ENCODE measurements around the gene PFDN4.

PFDN4 gene, protein sequence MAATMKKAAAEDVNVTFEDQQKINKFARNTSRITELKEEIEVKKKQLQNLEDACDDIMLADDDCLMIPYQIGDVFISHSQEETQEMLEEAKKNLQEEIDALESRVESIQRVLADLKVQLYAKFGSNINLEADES

GRCh38 chr20:54207743-54208547 lies at the start of gene PFDN4:
Gene PFDN4, plus strand, starts transcription at chr20:54208087. Its CDS starts 14 bp downstream, at chr20:54208101.
- peak; percentile 96 for DNase-seq

GRCh38 chr20:54158226-54158625 lies 49.7 kb upstream of the PFDN4 start:
- no peak for DNase-seq

- DNase-seq = no peak
These were observed 49.0 kb upstream of the PFDN4 start for GRCh38 chr20:54158856-54159418.

DNA sequence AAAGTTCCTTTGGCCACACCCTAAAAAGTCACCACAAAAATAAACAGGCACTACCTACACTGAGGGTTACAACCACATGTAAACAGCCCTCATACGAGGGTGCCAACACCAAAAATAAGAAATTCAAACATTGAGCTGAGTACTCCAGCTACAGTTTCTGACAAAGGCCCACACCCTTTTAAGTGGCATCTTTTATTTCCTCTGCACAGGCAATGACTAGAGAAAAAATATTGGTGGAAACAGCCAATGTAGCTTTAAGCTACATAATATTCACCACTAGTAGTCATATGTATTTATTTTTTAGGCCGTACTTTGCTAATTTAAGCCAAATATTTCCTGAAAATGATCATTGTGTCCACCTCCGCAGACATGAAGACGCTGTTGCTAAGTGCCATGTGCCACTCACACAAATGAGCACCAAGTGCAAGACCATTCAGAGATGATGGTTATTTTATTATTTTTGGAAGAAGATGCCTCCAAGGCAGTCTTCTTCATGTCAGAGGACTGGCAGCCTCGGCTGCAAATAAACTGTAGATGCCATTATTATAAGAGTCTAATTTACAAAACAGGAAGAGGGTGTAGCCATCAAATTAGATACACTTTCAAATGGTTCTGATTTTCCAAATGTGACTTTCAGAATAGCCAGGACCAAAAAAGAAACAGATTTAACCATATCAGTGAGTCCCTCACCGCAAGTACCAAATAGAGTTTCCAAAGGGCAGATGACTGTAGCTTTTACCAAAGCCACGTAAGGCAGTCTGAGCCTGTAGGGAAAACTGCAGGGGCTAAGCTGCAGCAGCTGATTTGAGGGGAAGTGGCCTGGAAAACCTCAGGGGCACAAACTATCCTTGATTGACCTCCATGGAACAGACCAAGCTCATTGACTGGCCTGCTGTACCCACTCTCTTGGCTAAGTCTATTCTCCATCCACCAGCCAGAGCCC lies 47.6 kb upstream of the PFDN4 start:
- no peak for DNase-seq

- no peak for DNase-seq
These were observed 46.7 kb upstream of the PFDN4 start for GRCh38 chr20:54161008-54161820.

- no peak for DNase-seq
These were observed 46.1 kb upstream of the PFDN4 start for GRCh38 chr20:54161821-54162149.

DNA sequence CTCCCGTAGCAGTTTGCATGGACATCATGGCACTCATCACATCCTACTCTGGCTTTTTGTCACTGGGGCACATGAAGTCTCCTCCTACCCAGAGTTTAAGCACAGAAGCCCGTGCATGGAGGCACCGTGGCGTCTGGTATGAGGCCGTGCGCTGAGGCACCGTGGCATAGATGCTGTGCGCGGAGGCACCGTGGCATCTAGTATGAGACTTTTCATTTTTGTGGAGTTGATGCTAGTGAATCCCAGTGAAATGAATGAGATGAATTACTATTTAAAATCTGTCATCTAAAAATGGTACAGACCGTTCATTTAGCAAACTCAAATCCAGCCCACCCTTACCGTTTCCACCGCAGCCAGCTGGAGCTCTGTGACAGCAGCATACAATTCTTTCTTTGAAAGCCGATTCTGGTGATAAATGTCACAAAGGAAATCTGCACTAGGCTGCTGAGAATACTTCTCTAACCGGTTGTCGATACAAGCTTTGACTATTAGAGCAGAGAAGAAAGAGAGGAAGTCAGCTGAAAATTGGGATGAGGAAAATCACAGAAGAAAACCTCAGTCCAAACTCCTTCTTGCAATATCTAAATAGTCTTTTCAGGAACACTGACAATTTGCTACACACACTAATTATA lies 45.4 kb upstream of the PFDN4 start:
- DNase-seq = no peak

DNA sequence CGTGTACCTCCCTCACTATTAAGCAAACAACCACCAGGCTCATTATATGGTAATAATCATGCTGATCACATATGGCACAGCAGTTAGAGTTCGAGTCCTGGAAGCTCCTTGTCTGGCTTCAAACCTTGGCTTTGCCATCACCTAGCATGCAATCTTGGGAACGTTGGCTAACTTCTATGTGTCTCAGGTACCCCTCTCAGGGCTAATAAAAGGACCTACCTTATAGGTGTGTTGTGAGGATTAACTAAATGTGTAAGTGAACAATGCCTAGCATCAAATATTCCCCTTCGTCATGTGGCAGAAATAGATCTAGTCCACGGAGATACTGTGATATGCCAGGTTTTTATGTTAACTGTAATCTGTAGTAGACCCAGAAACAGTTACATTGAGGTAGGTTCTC lies 44.5 kb upstream of the PFDN4 start:
- DNase-seq = no peak

DNA sequence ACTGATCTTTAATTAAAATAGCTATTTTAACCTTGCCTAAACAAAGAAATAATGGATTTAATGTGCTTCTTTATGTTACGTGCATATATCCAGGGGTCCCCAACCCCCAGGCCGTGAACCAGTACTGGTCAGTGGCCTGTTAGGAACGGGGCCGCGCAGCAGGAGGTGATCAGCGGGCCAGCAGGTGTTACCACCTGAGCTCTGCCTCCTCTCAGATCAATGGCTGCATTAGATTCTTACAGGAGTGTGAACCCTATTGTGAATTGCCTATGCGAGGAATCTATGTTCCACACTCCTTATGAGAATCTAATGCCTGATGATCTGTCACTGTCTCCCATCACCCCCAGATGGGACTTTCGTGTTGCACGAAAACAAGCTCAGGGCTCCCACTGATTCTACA lies 42.9 kb upstream of the PFDN4 start:
- DNase-seq = no peak

- DNase-seq = no peak
These were observed 42.1 kb upstream of the PFDN4 start for GRCh38 chr20:54165803-54166202.

DNA sequence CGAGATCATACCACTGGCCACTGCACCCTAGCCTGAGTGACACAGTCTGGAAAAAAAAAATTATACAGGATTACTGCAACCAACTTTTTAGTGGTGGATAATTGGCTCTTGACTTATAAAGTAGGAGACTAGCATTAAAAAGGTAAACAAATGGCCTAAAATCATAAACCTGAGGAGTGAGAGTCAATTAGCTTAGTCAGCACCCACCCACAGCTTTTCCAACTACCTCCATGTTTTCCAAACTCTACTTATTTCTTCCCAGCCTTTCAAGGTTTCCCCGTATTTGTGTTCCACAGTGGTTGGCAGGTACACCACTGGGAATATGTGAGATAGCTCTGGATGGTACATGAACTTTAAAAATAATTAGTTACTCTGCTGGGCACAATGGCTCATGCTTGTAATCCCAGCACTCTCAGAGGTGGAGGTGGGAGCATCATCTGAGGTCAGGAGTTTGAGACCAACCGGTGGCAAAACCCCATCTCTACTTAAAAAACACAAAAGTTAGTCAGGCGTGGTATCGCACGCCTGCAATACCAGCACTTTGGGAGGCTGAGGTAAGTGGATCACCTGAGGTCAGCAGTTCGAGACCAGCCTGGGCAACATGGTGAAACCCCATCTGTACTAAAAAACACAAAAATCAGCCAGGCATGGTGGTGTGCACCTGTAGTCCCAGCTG lies 40.8 kb upstream of the PFDN4 start:
- no peak for DNase-seq

GRCh38 chr20:54167909-54168872 lies 39.7 kb upstream of the PFDN4 start:
- DNase-seq = no peak

GRCh38 chr20:54168961-54169862 lies 38.7 kb upstream of the PFDN4 start:
- no peak for DNase-seq

DNA sequence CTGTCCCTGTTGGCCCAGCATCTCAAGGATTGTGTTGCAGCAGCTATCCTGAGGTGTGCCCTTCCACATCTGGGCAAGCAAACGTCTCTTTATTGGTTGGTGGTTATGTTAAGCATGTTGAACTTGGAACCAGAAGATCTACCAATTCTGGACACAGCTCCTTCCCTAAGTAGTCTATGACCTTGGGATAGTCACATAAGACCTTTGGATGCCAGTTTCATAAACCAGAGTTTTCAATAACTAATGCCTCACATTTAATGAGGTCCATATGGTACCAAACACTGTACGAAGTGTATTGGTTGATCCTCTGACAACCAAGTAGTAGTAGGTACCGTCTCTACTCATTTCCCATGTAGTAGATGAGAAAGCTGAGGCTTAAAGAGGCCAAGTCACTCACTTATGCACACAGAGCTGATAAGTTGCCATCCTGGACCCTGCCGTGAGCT lies 37.8 kb upstream of the PFDN4 start:
- DNase-seq = no peak

DNA sequence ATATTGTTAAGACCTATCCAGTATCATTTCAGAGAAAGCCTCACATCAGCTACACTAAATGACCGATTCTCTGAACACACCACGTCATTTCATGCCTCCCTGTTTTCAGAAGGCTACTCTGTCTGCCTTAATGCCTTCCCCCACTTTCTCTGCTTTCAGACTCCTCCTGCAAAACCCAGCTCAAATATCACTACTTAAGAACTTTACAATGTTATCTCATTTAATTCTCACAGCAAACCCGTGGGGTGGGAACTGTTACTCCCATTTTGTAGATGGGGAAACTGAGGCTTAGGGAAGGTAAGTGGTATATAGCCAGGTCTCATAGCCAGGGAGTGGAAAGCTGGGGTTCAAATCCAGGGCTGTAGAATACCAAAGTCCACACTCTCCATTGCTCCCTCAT lies 36.9 kb upstream of the PFDN4 start:
- no peak for DNase-seq

DNA sequence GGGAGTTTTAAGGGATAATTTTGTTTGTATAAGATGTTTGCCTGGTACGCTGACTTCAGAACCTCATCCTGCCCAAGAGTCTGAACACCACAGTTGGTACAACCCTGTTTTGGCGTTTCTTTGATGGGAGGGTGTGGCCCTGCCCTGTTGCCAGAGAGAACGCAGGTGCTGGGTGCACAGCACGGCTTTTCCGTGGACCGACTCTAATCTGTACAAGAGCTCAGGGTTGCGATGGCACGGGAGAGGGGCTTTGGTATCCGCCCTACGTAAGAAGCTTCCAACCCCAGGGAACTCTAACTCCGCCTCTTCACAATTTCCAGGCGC lies 35.4 kb upstream of the PFDN4 start:
- no peak for DNase-seq

GRCh38 chr20:54172856-54173652 lies 34.8 kb upstream of the PFDN4 start:
- no peak for DNase-seq
